Nephron (organoid): ENCODE measurements around the gene MEI4.
"Not testable (repeated sequence)": the region's sequence is repeated elsewhere in the genome, so short reads cannot be mapped to it uniquely, and the experiment has no call there.

Source experiments
- H3K27ac Mint-ChIP-seq, 3 experiments: 2 replicates each; pipeline ENCODE4 v1.8.0; 2020; ENCODE audit warnings: mixed read lengths in 3 of 3, mild to moderate bottlenecking in 2 of 3, moderate library complexity in 1 of 3
- H3K27me3 Mint-ChIP-seq: 2 replicates; pipeline ENCODE4 v1.8.0; 2021; ENCODE audit warnings: low read depth, mild to moderate bottlenecking, moderate library complexity, mixed read lengths
- H3K36me3 Mint-ChIP-seq: 2 replicates; pipeline ENCODE4 v1.8.0; 2020; ENCODE audit warnings: low read depth, mixed read lengths
- H3K4me1 Mint-ChIP-seq: 2 replicates; pipeline ENCODE4 v1.8.0; 2020; ENCODE audit warnings: mixed read lengths
- H3K4me3 Mint-ChIP-seq, 3 experiments: 2 replicates each; pipeline ENCODE4 v1.8.0; 2020; ENCODE audit warnings: mild to moderate bottlenecking in 3 of 3, mixed read lengths in 3 of 3, moderate library complexity in 2 of 3
- H3K9me3 Mint-ChIP-seq: 2 replicates; pipeline ENCODE4 v1.8.0; 2020; ENCODE audit warnings: mixed read lengths
- CTCF ChIP-seq, 3 experiments: fragments of 200-600 bp; sonication (generic); IDR thresholded peaks; one replicate each; pipeline ENCODE4 v1.5.0; 2021; ENCODE audit warnings: antibody characterized with exemption in 3 of 3; ENCODE audit not compliant: unreplicated experiment in 3 of 3

The MEI4 gene

GRCh38 chr6:77644102-77644705 is 8.6 kb upstream of the MEI4 start:
- H3K4me1 Mint-ChIP-seq = no peaks in the 10 kb centered on the region
- no peaks in the 10 kb centered on the region for H3K27me3 Mint-ChIP-seq
- H3K36me3 Mint-ChIP-seq = no peaks in the 10 kb centered on the region
- no peaks in the 10 kb centered on the region for H3K9me3 Mint-ChIP-seq
- no peak overlapping the region for H3K27ac Mint-ChIP-seq
- no peak for TF ChIP-seq CTCF (IDR thresholded peaks at IDR 0.05; ENCODE audit: unreplicated experiment in 3 of 3)
- no peak overlapping the region for H3K4me3 Mint-ChIP-seq

GRCh38 chr6:77650098-77650663 is 2.7 kb upstream of the MEI4 start:
- peak overlapping the region; percentile 78 to 87 (median 84) for H3K4me3 Mint-ChIP-seq
- H3K27me3 Mint-ChIP-seq = no peaks in the 10 kb centered on the region
- H3K4me1 Mint-ChIP-seq = no peaks in the 10 kb centered on the region
- TF ChIP-seq CTCF (IDR thresholded peaks at IDR 0.05; ENCODE audit: unreplicated experiment in 3 of 3) = peak; percentile 22 to 38 (median 38)
- no peaks in the 10 kb centered on the region for H3K36me3 Mint-ChIP-seq
- H3K9me3 Mint-ChIP-seq = no peaks in the 10 kb centered on the region
- H3K27ac Mint-ChIP-seq = peak overlapping the region in 2 of 3 experiments; percentile 65 to 90

- H3K4me3 Mint-ChIP-seq = no peak overlapping the region
- no peaks in the 10 kb centered on the region for H3K9me3 Mint-ChIP-seq
- no peaks in the 10 kb centered on the region for H3K4me1 Mint-ChIP-seq
- TF ChIP-seq CTCF (IDR thresholded peaks at IDR 0.05; ENCODE audit: unreplicated experiment in 3 of 3) = no peak
- H3K36me3 Mint-ChIP-seq = no peaks in the 10 kb centered on the region
- no peaks in the 10 kb centered on the region for H3K27me3 Mint-ChIP-seq
- no peak overlapping the region for H3K27ac Mint-ChIP-seq
These were observed 977 bp downstream of the MEI4 start for GRCh38 chr6:77653816-77654215.

- H3K4me3 Mint-ChIP-seq, H3K4me1 Mint-ChIP-seq, H3K27me3 Mint-ChIP-seq, H3K9me3 Mint-ChIP-seq, H3K27ac Mint-ChIP-seq, H3K36me3 Mint-ChIP-seq: not testable (repeated sequence)
These were observed 2.2 kb downstream of the MEI4 start for GRCh38 chr6:77655035-77655434.

GRCh38 chr6:77656999-77657764 is 4.3 kb downstream of the MEI4 start:
- Mint-ChIP-seq H3K36me3 (no peaks in the 10 kb centered on the region), H3K4me1 (no peaks in the 10 kb centered on the region), H3K27me3 (no peaks in the 10 kb centered on the region), H3K9me3 (no peaks in the 10 kb centered on the region), H3K4me3 (no peak overlapping the region), H3K27ac (peak overlapping the region; percentile 13 to 31 (median 16))
- no peak for TF ChIP-seq CTCF (IDR thresholded peaks at IDR 0.05; ENCODE audit: unreplicated experiment in 3 of 3)

GRCh38 chr6:77666340-77666739 is 13.5 kb downstream of the MEI4 start:
- no peaks in the 10 kb centered on the region for H3K9me3 Mint-ChIP-seq
- no peak overlapping the region for H3K4me3 Mint-ChIP-seq
- H3K4me1 Mint-ChIP-seq = no peaks in the 10 kb centered on the region
- no peak for TF ChIP-seq CTCF (IDR thresholded peaks at IDR 0.05; ENCODE audit: unreplicated experiment in 3 of 3)
- H3K27ac Mint-ChIP-seq = no peak overlapping the region
- no peaks in the 10 kb centered on the region for H3K36me3 Mint-ChIP-seq
- no peaks in the 10 kb centered on the region for H3K27me3 Mint-ChIP-seq
